ENCODE measurements around the gene ARHGEF37. TPM values are rescaled to one million over a fixed set of nuclear protein-coding genes. Genes with fewer than 3 reads are reported as not detected.

Gene ARHGEF37
- total RNA-seq, 1 experiment from 2014 or later: 17.0 TPM

DNA sequence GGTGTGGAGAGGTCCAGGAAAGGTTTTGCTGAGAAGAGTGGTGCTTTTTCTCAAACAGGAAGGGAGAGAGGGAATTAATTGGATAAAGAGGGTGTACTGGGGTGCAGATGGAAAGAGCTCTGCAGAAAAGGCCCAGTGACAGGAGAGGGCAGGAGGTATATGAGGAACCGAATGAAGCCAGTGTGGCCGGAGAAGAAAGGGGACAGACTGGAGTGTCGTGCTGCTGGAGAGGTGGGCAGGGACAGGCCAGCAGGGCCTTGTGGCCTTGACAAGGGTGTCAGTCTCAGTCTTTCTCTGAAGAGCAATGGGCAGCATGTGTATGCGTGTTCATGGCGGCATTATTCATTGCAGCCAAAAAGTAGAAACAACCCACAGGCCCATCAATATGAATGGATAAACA is 48.1 kb downstream of the ARHGEF37 start:
- Histone ChIP-seq H2AFZ (ENCODE audit: low read length) (no peak overlapping the region), H3K27ac (ENCODE audit: low read length) (no peak overlapping the region), H3K4me2 (ENCODE audit: low read depth, low read length, poor library complexity, severe bottlenecking) (no peak overlapping the region), H3K4me1 (ENCODE audit: low read length) (no peaks in the 10 kb centered on the region), H3K36me3 (ENCODE audit: insufficient read depth, low read length) (peaks cover 23% of the 10 kb centered on the region), H4K20me1 (ENCODE audit: insufficient read depth, low read depth, low read length) (no peaks in the 10 kb centered on the region), H3K79me2 (ENCODE audit: low read length) (no peaks in the 10 kb centered on the region), H3K4me3 (ENCODE audit: low read length) (no peak overlapping the region), H3K27me3 (ENCODE audit: low read length) (no peaks in the 10 kb centered on the region), H3K9ac (ENCODE audit: low read length) (no peak overlapping the region), H3K9me2 (replicated peaks; ENCODE audit: insufficient read depth, low read length) (no peaks in the 10 kb centered on the region), H3K9me3 (ENCODE audit: low read length) (no peaks in the 10 kb centered on the region)
- DNase-seq: no peak

DNA sequence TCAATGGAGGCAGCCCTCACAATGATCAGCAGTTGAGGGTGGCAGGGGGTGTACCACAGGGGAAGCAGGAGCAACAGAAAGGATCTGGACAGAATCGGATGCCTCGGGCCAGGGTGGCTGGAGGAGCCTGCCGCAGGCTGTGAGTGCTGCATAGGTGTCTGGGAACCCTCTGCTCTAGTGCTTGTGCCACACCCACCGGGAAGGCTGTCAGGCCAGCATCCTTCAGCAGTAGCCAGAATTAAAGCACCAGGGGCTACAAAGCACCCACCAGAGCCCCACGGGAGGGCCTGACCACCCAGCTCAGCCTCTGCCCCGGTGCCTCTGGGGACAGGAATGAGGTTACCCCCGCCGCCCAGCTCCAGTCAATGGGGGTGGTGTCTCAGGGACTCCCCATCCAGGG is 49.0 kb downstream of the ARHGEF37 start:
- Histone ChIP-seq H3K4me1 (ENCODE audit: low read length) (no peaks in the 10 kb centered on the region), H3K79me2 (ENCODE audit: low read length) (no peaks in the 10 kb centered on the region), H3K27me3 (ENCODE audit: low read length) (no peaks in the 10 kb centered on the region), H3K36me3 (ENCODE audit: insufficient read depth, low read length) (peaks cover 22% of the 10 kb centered on the region), H3K27ac (ENCODE audit: low read length) (no peak overlapping the region), H2AFZ (ENCODE audit: low read length) (no peak overlapping the region), H4K20me1 (ENCODE audit: insufficient read depth, low read depth, low read length) (no peaks in the 10 kb centered on the region), H3K9ac (ENCODE audit: low read length) (no peak overlapping the region), H3K9me3 (ENCODE audit: low read length) (no peaks in the 10 kb centered on the region), H3K9me2 (replicated peaks; ENCODE audit: insufficient read depth, low read length) (no peaks in the 10 kb centered on the region), H3K4me3 (ENCODE audit: low read length) (no peak overlapping the region), H3K4me2 (ENCODE audit: low read depth, low read length, poor library complexity, severe bottlenecking) (no peak overlapping the region)
- no peak for DNase-seq

DNA sequence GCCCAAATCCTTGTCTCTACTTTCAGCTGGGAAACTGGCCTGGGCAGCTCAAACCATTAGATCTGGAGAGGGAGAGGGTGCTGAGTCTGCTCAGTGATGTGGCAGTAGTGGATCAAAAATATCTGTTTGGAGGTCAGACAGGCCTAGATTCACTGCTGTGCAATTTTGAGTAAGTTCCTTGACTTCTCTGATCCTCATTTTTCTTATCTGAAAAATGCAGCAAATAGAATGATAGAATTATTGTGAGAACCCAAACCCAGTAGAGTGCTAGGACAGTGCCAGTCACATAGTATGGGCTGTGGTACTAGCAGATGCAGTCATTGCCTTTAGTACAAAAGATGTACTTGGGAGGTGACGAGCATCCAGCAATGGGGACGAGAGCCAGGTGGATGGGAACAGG is 50.2 kb downstream of the ARHGEF37 start:
- DNase-seq: no peak
- Histone ChIP-seq H4K20me1 (ENCODE audit: insufficient read depth, low read depth, low read length) (no peaks in the 10 kb centered on the region), H3K4me2 (ENCODE audit: low read depth, low read length, poor library complexity, severe bottlenecking) (no peak overlapping the region), H3K4me3 (ENCODE audit: low read length) (no peak overlapping the region), H3K9me2 (replicated peaks; ENCODE audit: insufficient read depth, low read length) (no peaks in the 10 kb centered on the region), H2AFZ (ENCODE audit: low read length) (no peak overlapping the region), H3K9ac (ENCODE audit: low read length) (no peak overlapping the region), H3K4me1 (ENCODE audit: low read length) (no peaks in the 10 kb centered on the region), H3K27ac (ENCODE audit: low read length) (no peak overlapping the region), H3K9me3 (ENCODE audit: low read length) (no peaks in the 10 kb centered on the region), H3K27me3 (ENCODE audit: low read length) (no peaks in the 10 kb centered on the region), H3K79me2 (ENCODE audit: low read length) (no peaks in the 10 kb centered on the region), H3K36me3 (ENCODE audit: insufficient read depth, low read length) (peaks cover 13% of the 10 kb centered on the region; the same call in 1 of the 2 replicates)

DNA sequence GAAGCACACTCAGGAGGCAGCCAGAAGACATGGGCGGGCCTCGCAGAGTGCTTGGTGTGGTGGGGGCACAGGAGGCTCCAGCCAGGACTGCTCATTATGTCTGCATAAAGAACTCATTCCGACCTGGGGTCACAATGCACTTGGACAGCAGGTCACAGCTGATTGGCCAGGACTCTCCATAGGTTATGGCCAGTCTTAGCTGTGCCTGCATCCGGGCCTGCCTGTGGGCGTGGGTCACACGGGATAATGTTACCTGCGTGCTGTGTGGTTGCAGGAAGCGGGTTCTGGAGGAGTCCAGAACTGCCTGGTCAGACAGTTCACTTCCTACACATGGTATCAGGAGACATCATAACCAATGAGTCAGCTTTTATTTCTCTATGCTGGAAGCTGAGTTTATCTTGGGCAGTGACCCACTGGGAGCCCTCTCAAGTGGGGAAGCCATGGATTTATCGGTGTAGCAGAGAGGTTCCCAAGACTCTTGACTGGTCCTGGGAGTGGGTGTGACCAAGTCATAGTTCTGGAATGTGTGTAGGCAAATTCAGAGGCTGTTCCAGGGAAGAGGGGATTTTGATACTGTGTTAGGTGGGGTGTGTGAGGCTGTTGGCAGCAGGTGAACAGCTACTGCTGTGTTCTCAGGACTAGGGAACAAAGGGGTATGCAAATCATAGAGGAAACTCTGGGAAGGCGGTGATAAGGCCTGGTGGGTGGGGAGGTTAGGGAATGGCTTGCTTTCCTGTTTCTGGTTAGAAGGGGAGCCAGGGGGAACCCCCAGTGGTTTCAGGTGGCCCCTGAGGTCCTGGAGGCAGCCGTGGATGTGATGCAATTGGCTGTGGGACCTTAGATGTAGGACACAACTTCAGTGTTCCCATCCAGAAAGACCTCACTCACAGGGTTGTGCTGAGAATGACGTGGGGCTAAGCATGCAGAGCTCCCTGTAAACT is 51.3 kb downstream of the ARHGEF37 start:
- no peaks in the 10 kb centered on the region for H3K27me3 ChIP-seq (ENCODE audit: low read length)
- H2AFZ ChIP-seq (ENCODE audit: low read length): no peak overlapping the region
- no peaks in the 10 kb centered on the region for H3K4me1 ChIP-seq (ENCODE audit: low read length)
- H3K9ac ChIP-seq (ENCODE audit: low read length): no peak overlapping the region
- H3K27ac ChIP-seq (ENCODE audit: low read length): no peak overlapping the region
- no peaks in the 10 kb centered on the region for H3K9me3 ChIP-seq (ENCODE audit: low read length)
- no peaks in the 10 kb centered on the region for H3K79me2 ChIP-seq (ENCODE audit: low read length)
- H3K36me3 ChIP-seq (ENCODE audit: insufficient read depth, low read length): peaks cover 7% of the 10 kb centered on the region; the same call in 1 of the 2 replicates
- no peaks in the 10 kb centered on the region for H3K9me2 ChIP-seq (replicated peaks; ENCODE audit: insufficient read depth, low read length)
- H3K4me3 ChIP-seq (ENCODE audit: low read length): no peak overlapping the region
- no peak overlapping the region for H3K4me2 ChIP-seq (ENCODE audit: low read depth, low read length, poor library complexity, severe bottlenecking)
- no peak for DNase-seq
- no peaks in the 10 kb centered on the region for H4K20me1 ChIP-seq (ENCODE audit: insufficient read depth, low read depth, low read length)

DNA sequence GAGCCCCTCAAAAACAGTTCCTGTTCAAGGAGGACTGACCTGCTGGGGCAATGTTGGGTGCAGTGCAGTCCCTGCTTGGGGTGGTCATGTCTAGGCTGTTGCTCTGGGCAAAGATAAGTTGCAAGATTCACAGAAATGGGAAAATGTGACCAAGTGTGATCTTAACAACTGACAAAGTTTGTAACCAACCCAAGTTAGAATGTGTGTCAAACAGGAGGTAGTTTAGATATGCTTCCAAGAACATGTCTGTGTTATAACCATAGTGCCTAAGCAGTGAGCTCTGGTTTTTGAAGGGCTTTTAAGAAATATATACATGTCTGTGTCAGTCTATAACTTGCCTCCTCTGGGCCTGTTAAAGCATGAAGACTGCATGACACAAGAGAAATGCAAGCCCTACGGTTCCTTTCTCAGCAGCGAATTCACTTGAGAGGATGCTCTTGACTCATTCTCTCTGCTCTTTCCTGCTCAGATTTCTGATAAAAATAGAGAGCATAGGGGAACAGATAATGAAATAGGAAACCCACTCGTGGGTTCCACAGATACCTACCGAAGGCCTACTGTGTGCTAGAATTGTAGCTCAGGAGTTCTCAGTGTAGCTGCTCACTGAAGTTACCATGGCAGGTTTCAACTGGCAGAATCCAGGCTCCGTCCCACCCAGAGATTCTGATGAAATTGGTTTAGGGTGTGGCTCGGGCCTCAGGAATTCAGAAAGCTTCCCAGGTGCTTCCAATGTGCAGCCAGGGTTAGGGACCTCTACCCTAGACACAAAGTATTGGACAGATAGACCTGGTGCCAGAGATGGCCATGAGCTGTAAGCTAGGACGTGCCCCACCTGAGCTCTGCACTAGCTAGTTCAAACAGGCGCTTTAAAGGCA is 52.4 kb downstream of the ARHGEF37 start:
- no peaks in the 10 kb centered on the region for H4K20me1 ChIP-seq (ENCODE audit: insufficient read depth, low read depth, low read length)
- no peak for DNase-seq
- no peak overlapping the region for H3K27ac ChIP-seq (ENCODE audit: low read length)
- no peak overlapping the region for H3K4me2 ChIP-seq (ENCODE audit: low read depth, low read length, poor library complexity, severe bottlenecking)
- H2AFZ ChIP-seq (ENCODE audit: low read length): no peak overlapping the region
- H3K9ac ChIP-seq (ENCODE audit: low read length): no peak overlapping the region
- H3K4me3 ChIP-seq (ENCODE audit: low read length): no peak overlapping the region
- no peaks in the 10 kb centered on the region for H3K4me1 ChIP-seq (ENCODE audit: low read length)
- H3K36me3 ChIP-seq (ENCODE audit: insufficient read depth, low read length): peaks cover 6% of the 10 kb centered on the region; the same call in 1 of the 2 replicates
- no peaks in the 10 kb centered on the region for H3K79me2 ChIP-seq (ENCODE audit: low read length)
- no peaks in the 10 kb centered on the region for H3K27me3 ChIP-seq (ENCODE audit: low read length)
- H3K9me3 ChIP-seq (ENCODE audit: low read length): no peaks in the 10 kb centered on the region
- H3K9me2 ChIP-seq (replicated peaks; ENCODE audit: insufficient read depth, low read length): no peaks in the 10 kb centered on the region

DNA sequence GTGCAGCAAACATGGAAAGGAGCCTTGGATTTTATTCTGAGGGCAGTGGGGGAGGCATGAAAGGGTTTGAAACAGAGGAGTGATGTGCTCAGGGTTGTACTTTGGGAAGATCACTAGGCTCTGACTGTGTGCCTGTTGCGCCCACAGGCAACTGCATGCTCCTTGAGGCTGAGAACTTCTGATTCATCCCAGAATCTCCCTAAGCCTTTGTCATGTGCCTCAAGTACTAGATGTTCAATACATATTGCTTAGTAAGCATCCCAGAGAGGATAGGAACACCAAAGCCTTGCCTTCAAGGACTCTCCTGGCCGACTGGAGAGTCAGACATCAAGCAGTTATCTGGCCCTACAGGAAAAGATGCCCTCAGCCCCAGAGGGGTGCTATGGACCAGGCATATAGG is 54.1 kb downstream of the ARHGEF37 start:
- no peak for DNase-seq
- Histone ChIP-seq H2AFZ (ENCODE audit: low read length) (no peak overlapping the region), H3K27me3 (ENCODE audit: low read length) (no peaks in the 10 kb centered on the region), H3K36me3 (ENCODE audit: insufficient read depth, low read length) (peaks cover 6% of the 10 kb centered on the region; the same call in 1 of the 2 replicates), H3K79me2 (ENCODE audit: low read length) (no peaks in the 10 kb centered on the region), H3K4me1 (ENCODE audit: low read length) (peaks cover 5% of the 10 kb centered on the region), H3K9me2 (replicated peaks; ENCODE audit: insufficient read depth, low read length) (no peaks in the 10 kb centered on the region), H3K9ac (ENCODE audit: low read length) (no peak overlapping the region), H3K9me3 (ENCODE audit: low read length) (no peaks in the 10 kb centered on the region), H4K20me1 (ENCODE audit: insufficient read depth, low read depth, low read length) (no peaks in the 10 kb centered on the region), H3K4me3 (ENCODE audit: low read length) (no peak overlapping the region), H3K27ac (ENCODE audit: low read length) (no peak overlapping the region), H3K4me2 (ENCODE audit: low read depth, low read length, poor library complexity, severe bottlenecking) (no peak overlapping the region)

DNA sequence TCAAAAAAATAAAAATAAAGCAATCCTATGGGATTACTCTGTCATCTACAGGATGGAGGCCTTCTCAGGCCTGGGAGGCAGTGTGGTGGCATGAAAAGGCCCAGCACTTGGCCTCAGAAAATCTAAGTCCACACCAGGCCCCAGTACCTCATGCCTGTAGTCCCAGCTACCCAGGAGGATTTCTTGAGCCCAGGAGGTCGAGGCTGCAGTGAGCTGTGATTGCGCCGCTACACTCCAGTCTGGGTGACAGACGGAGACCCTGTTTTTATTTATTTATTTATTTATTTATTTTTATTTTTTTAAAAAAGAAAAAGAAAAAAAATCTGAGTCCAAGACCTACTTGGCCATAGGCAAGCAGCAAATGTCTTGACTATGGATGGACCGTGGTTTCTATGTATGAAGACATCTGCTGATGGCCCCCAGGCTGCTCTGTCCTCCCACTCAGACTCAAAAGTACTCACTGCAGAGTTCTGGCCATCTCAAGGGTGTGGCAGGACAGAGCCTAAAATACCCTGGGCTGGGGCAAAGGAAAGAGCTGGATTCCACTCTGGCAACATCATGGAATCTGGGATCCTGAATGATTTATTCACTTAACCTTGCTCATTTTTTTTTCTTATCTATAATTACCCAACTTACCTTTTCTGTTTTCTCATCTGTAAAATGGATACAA is 55.0 kb downstream of the ARHGEF37 start:
- H3K4me2 ChIP-seq (ENCODE audit: low read depth, low read length, poor library complexity, severe bottlenecking): no peak overlapping the region
- H3K9ac ChIP-seq (ENCODE audit: low read length): no peak overlapping the region
- peaks cover 14% of the 10 kb centered on the region for H3K4me1 ChIP-seq (ENCODE audit: low read length)
- no peaks in the 10 kb centered on the region for H3K9me2 ChIP-seq (replicated peaks; ENCODE audit: insufficient read depth, low read length)
- peaks cover 6% of the 10 kb centered on the region; the same call in 1 of the 2 replicates for H3K36me3 ChIP-seq (ENCODE audit: insufficient read depth, low read length)
- H3K4me3 ChIP-seq (ENCODE audit: low read length): no peak overlapping the region
- H3K27me3 ChIP-seq (ENCODE audit: low read length): no peaks in the 10 kb centered on the region
- no peak overlapping the region for H2AFZ ChIP-seq (ENCODE audit: low read length)
- no peaks in the 10 kb centered on the region for H4K20me1 ChIP-seq (ENCODE audit: insufficient read depth, low read depth, low read length)
- no peaks in the 10 kb centered on the region for H3K9me3 ChIP-seq (ENCODE audit: low read length)
- no peaks in the 10 kb centered on the region for H3K79me2 ChIP-seq (ENCODE audit: low read length)
- H3K27ac ChIP-seq (ENCODE audit: low read length): no peak overlapping the region
- no peak for DNase-seq

Measured in Karpas-422 (cell line).